Epidermal melanocyte (primary cell): Measurements from ENCODE around the gene PAPOLB.

ENCODE experiments used
- DNase-seq: peaks from one replicate; pipeline ENCODE4 v3.0.0; 2011; ENCODE audit warnings: low spot score; ENCODE audit not compliant: insufficient read length

The PAPOLB gene

GRCh38 chr7:4842319-4843064 lies 19.3 kb downstream of the PAPOLB start:
- DNase-seq, result no peak

- DNase-seq, result no peak
Measured at GRCh38 chr7:4841836-4842235, 20.0 kb downstream of the PAPOLB start.

- no peak for DNase-seq
Measured at GRCh38 chr7:4841007-4841784, 20.6 kb downstream of the PAPOLB start.

- no peak for DNase-seq
Measured at GRCh38 chr7:4840079-4840501, 21.7 kb downstream of the PAPOLB start.

GRCh38 chr7:4838626-4839334 lies 23.1 kb downstream of the PAPOLB start:
- no peak for DNase-seq

- no peak for DNase-seq
Measured at GRCh38 chr7:4837803-4838625, 23.8 kb downstream of the PAPOLB start.

GRCh38 chr7:4837041-4837802 lies 24.6 kb downstream of the PAPOLB start:
- no peak for DNase-seq

- DNase-seq, result no peak
Measured at GRCh38 chr7:4836206-4836661, 25.6 kb downstream of the PAPOLB start.

GRCh38 chr7:4835398-4836205 lies 26.2 kb downstream of the PAPOLB start:
- no peak for DNase-seq

- no peak for DNase-seq
Measured at GRCh38 chr7:4834601-4835397, 27.0 kb downstream of the PAPOLB start.

- no peak for DNase-seq
Measured at GRCh38 chr7:4833691-4834600, 27.9 kb downstream of the PAPOLB start.

- no peak for DNase-seq
Measured at GRCh38 chr7:4833176-4833575, 28.7 kb downstream of the PAPOLB start.

GRCh38 chr7:4832711-4833110 lies 29.1 kb downstream of the PAPOLB start:
- no peak for DNase-seq

GRCh38 chr7:4831723-4832495 lies 29.9 kb downstream of the PAPOLB start:
- DNase-seq, result no peak

GRCh38 chr7:4830176-4830575 lies 31.7 kb downstream of the PAPOLB start:
- no peak for DNase-seq

- DNase-seq, result no peak
Measured at GRCh38 chr7:4828720-4829383, 33.0 kb downstream of the PAPOLB start.
